Sigmoid colon (tissue), 7 donors: Measurements from ENCODE around the gene FBXL17. TPM values are rescaled to one million over a fixed set of nuclear protein-coding genes. Genes with fewer than 3 reads are reported as not detected.

Source experiments
- DNase-seq: peaks from one replicate; pipeline ENCODE4 v3.0.0-alpha.2; 2019
- H3K27ac ChIP-seq, 4 donors: fragments of 200-600 bp; sonication (generic); one replicate each; pipeline ENCODE4 v1.5.1; 2016 to 2019; ENCODE audit warnings: mild to moderate bottlenecking in 1 of 4
- H3K27me3 ChIP-seq, 3 donors: fragments of 200-600 bp; sonication (generic); one replicate each; pipeline ENCODE4 v1.5.1; 2019; ENCODE audit warnings: mild to moderate bottlenecking in 1 of 3
- H3K36me3 ChIP-seq, 4 donors: fragments of 200-600 bp; sonication (generic); one replicate each; pipeline ENCODE4 v1.5.1; 2016 to 2019
- H3K4me1 ChIP-seq, 4 donors: fragments of 200-600 bp; sonication (generic); one replicate each; pipeline ENCODE4 v1.5.1; 2017 to 2019
- H3K4me3 ChIP-seq, 4 donors: fragments of 200-600 bp; sonication (generic); one replicate each; pipeline ENCODE4 v1.5.1; 2017 to 2019; ENCODE audit warnings: mild to moderate bottlenecking in 2 of 4, moderate library complexity in 1 of 4
- H3K9me3 ChIP-seq, 4 donors: fragments of 200-600 bp in 3 of 4; sonication (generic) in 3 of 4; one replicate each; pipeline versions ENCODE4 v1.5.1 to v1.6.1; 2013 to 2019
- CTCF ChIP-seq, 4 experiments: fragments of 450-650 bp in 3 of 4; fragments of 200-600 bp in 1 of 4; IDR thresholded peaks; one replicate each; pipeline ENCODE4 v1.5.1; 2016 to 2019; ENCODE audit warnings: antibody characterized with exemption in 4 of 4, mild to moderate bottlenecking in 3 of 4, moderate library complexity in 2 of 4
- EP300 ChIP-seq, 4 donors: sonication (generic); formaldehyde crosslinking; IDR thresholded peaks; one replicate each; pipeline ENCODE4 v1.6.1; 2017; ENCODE audit warnings: antibody characterized with exemption in 4 of 4
- POLR2A ChIP-seq, 2 donors: fragments of 450-650 bp; IDR thresholded peaks; one replicate each; pipeline ENCODE4 v1.6.1; 2016; ENCODE audit warnings: antibody characterized with exemption in 2 of 2, mild to moderate bottlenecking in 2 of 2, moderate library complexity in 2 of 2
- POLR2AphosphoS5 ChIP-seq, 4 donors: sonication (generic); formaldehyde crosslinking; IDR thresholded peaks; one replicate each; pipeline ENCODE4 v1.6.1; 2017; ENCODE audit warnings: antibody characterized with exemption in 4 of 4
- WGBS, 2 donors: extraction: QIAGEN DNeasy Blood & Tissue Kit; methylation state at CpG; one replicate each; pipeline ENCODE4 v1.1.7; 2013; 5-methylcytosine and 5-hydroxymethylcytosine counted together
- intact Hi-C: fragments of 100-400 bp; cut with DNase I; formaldehyde crosslinking; loops from one replicate; pipeline ENCODE4 v1.15.1; 2023
- polyA plus RNA-seq, 3 donors: library from polyadenylated mRNA; stranded (reverse); fragments of 200-250 nt; gene quantifications; one replicate each; pipeline ENCODE4 v1.2.3, GENCODE V29; 2013
- total RNA-seq, 4 donors: library from RNA; depleted of rRNA; stranded (reverse); fragments of >200 nt; gene quantifications; one replicate each; pipeline ENCODE4 v1.1.0, GENCODE V29; 2016
- donor health status: healthy with polysubstance abuse.
- donor health status: Bipolar disorder and iron deficiency.
- donor health status: healthy.

Gene FBXL17
- total and polyA plus RNA-seq, 7 donors: 8.2 to 22.5 (median 16.6) TPM

- no peaks in the 10 kb centered on the region for H3K4me1 ChIP-seq
- no peaks in the 10 kb centered on the region for H3K27me3 ChIP-seq
- H3K4me3 ChIP-seq: no peak overlapping the region
- no peaks in the 10 kb centered on the region for H3K36me3 ChIP-seq
- no peak for DNase-seq
- no peaks in the 10 kb centered on the region for H3K9me3 ChIP-seq
- H3K27ac ChIP-seq: no peak overlapping the region
- intact Hi-C loops: no loop called here
- no peak for TF ChIP-seq EP300 (IDR thresholded peaks at IDR 0.05)
- no peak for TF ChIP-seq POLR2AphosphoS5 (IDR thresholded peaks at IDR 0.05)
- no peak for TF ChIP-seq POLR2A (IDR thresholded peaks at IDR 0.05)
- no peak for TF ChIP-seq CTCF (IDR thresholded peaks at IDR 0.05)
Measured at GRCh38 chr5:108064302-108064701, 317.6 kb downstream of the FBXL17 start.

GRCh38 chr5:108061941-108062340 lies 320.0 kb downstream of the FBXL17 start:
- WGBS, 2 donors: 77 to 80% methylated on average over 6 of the region's 6 CpGs
- TF ChIP-seq CTCF (IDR thresholded peaks at IDR 0.05): no peak
- TF ChIP-seq EP300 (IDR thresholded peaks at IDR 0.05): no peak
- no peak for TF ChIP-seq POLR2A (IDR thresholded peaks at IDR 0.05)
- TF ChIP-seq POLR2AphosphoS5 (IDR thresholded peaks at IDR 0.05): no peak
- Histone ChIP-seq H3K4me1 (no peaks in the 10 kb centered on the region), H3K27ac (no peak overlapping the region), H3K4me3 (no peak overlapping the region), H3K27me3 (no peaks in the 10 kb centered on the region), H3K9me3 (no peaks in the 10 kb centered on the region), H3K36me3 (no peaks in the 10 kb centered on the region)
- no peak for DNase-seq
- intact Hi-C loops: no loop called here

GRCh38 chr5:108060340-108060739 lies 321.6 kb downstream of the FBXL17 start:
- Histone ChIP-seq H3K4me3 (no peak overlapping the region), H3K9me3 (no peaks in the 10 kb centered on the region), H3K27ac (no peak overlapping the region), H3K4me1 (no peaks in the 10 kb centered on the region), H3K36me3 (no peaks in the 10 kb centered on the region), H3K27me3 (no peaks in the 10 kb centered on the region)
- DNase-seq: no peak
- TF ChIP-seq EP300 (IDR thresholded peaks at IDR 0.05) (no peak), POLR2A (IDR thresholded peaks at IDR 0.05) (no peak), POLR2AphosphoS5 (IDR thresholded peaks at IDR 0.05) (no peak), CTCF (IDR thresholded peaks at IDR 0.05) (no peak)
- intact Hi-C loops: no loop called here

GRCh38 chr5:108059334-108059733 lies 322.6 kb downstream of the FBXL17 start:
- H3K27me3 ChIP-seq: no peaks in the 10 kb centered on the region
- no peak overlapping the region for H3K4me3 ChIP-seq
- intact Hi-C loops: no loop called here
- DNase-seq: no peak
- H3K27ac ChIP-seq: no peak overlapping the region
- H3K36me3 ChIP-seq: peaks cover 0 to 4% (median 0%) of the 10 kb centered on the region in 4 donors
- H3K9me3 ChIP-seq: peaks cover 0 to 2% (median under 1%) of the 10 kb centered on the region in 4 donors
- no peak for TF ChIP-seq EP300 (IDR thresholded peaks at IDR 0.05)
- no peak for TF ChIP-seq POLR2AphosphoS5 (IDR thresholded peaks at IDR 0.05)
- TF ChIP-seq CTCF (IDR thresholded peaks at IDR 0.05): no peak
- TF ChIP-seq POLR2A (IDR thresholded peaks at IDR 0.05): no peak
- 93 to 95% methylated on average over 3 of the region's 3 CpGs for WGBS, 2 donors
- no peaks in the 10 kb centered on the region for H3K4me1 ChIP-seq

GRCh38 chr5:108054349-108054748 lies 327.5 kb downstream of the FBXL17 start:
- H3K4me1 ChIP-seq: no peaks in the 10 kb centered on the region
- peaks cover 0 to 5% (median 4%) of the 10 kb centered on the region in 4 donors for H3K9me3 ChIP-seq
- intact Hi-C loops: no loop called here
- H3K27me3 ChIP-seq: no peaks in the 10 kb centered on the region
- DNase-seq: no peak
- TF ChIP-seq POLR2AphosphoS5 (IDR thresholded peaks at IDR 0.05): no peak
- no peak overlapping the region for H3K27ac ChIP-seq
- H3K36me3 ChIP-seq: peaks cover 0 to 4% (median 0%) of the 10 kb centered on the region in 4 donors
- H3K4me3 ChIP-seq: no peak overlapping the region
